Liver (tissue), 3 donors: ENCODE measurements around the gene NOP16.

Experiments used
- CTCF ChIP-seq: fragments of 150-350 bp; IDR thresholded peaks from 2 replicates; pipeline ENCODE4 v1.5.1; 2017; ENCODE audit warnings: improper control_type of control experiment, low read depth, low read length; ENCODE audit not compliant: missing input control
- EGR1 ChIP-seq, 2 donors: IDR thresholded peaks; 2 replicates each; pipeline ENCODE4 v1.6.1; 2016 to 2018; ENCODE audit warnings: antibody characterized with exemption in 2 of 2, low read depth in 2 of 2
- GABPA ChIP-seq, 2 donors: IDR thresholded peaks in 1 of 2; conservative IDR thresholded peaks in 1 of 2; 2 replicates each; pipeline ENCODE4 v1.6.1; 2016; ENCODE audit warnings: antibody characterized with exemption in 2 of 2, mild to moderate bottlenecking in 1 of 2, moderate library complexity in 1 of 2
- RAD21 ChIP-seq, 2 donors: IDR thresholded peaks; 2 replicates each; pipeline ENCODE4 v1.6.1; 2016; ENCODE audit warnings: antibody characterized with exemption in 2 of 2, mild to moderate bottlenecking in 2 of 2
- TAF1 ChIP-seq: conservative IDR thresholded peaks from 2 replicates; pipeline ENCODE4 v1.6.1; 2016; ENCODE audit warnings: antibody characterized with exemption, mild to moderate bottlenecking
- YY1 ChIP-seq: IDR thresholded peaks from 2 replicates; pipeline ENCODE4 v1.6.1; 2016; ENCODE audit warnings: antibody characterized with exemption, mild to moderate bottlenecking
- TF ChIP-seq, protein P1 (sequence below): IDR thresholded peaks from 2 replicates; pipeline ENCODE4 v1.6.1; 2016; ENCODE audit warnings: antibody characterized with exemption
- donor health status: healthy.
- donor health status: healthy.

- TF ChIP-seq CTCF (no peak), EGR1 (IDR thresholded peaks at IDR 0.05; ENCODE audit: low read depth in 2 of 2) (no peak), TAF1 (no peak), GABPA (IDR thresholded peaks at IDR 0.05 in 1 of 2, conservative IDR thresholded peaks at IDR 0.05 in 1 of 2) (no peak), RAD21 (IDR thresholded peaks at IDR 0.05) (no peak), YY1 (no peak)
- TF ChIP-seq, protein P1, sequence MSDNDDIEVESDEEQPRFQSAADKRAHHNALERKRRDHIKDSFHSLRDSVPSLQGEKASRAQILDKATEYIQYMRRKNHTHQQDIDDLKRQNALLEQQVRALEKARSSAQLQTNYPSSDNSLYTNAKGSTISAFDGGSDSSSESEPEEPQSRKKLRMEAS: no peak
Observed at GRCh38 chr5:176408590-176408989, 20.2 kb upstream of the NOP16 start.
